Upper lobe of right lung (tissue), 1 donor: ENCODE measurements around the gene FAM120B. TPM values are rescaled to one million over a fixed set of nuclear protein-coding genes. Genes with fewer than 3 reads are reported as not detected.

Experiments
- ATAC-seq: fragments of 200-7000 bp; cut with Tn5 transposase; one replicate; pipeline ENCODE4 v1.9.1; 2020; ENCODE audit warnings: mild to moderate bottlenecking, moderate library complexity
- DNase-seq: peaks from one replicate; pipeline ENCODE4 v3.0.0-alpha.2; 2020
- H3K27ac ChIP-seq: fragments of 200-600 bp; one replicate; pipeline ENCODE4 v1.8.0; 2022
- H3K27me3 ChIP-seq: fragments of 200-600 bp; one replicate; pipeline ENCODE4 v1.8.0; 2022; ENCODE audit warnings: mild to moderate bottlenecking
- H3K36me3 ChIP-seq: fragments of 200-600 bp; one replicate; pipeline ENCODE4 v1.8.0; 2022
- H3K4me1 ChIP-seq: fragments of 200-600 bp; one replicate; pipeline ENCODE4 v1.8.0; 2022
- H3K4me3 ChIP-seq: fragments of 200-600 bp; one replicate; pipeline ENCODE4 v1.8.0; 2022; ENCODE audit warnings: mild to moderate bottlenecking
- H3K9me3 ChIP-seq: fragments of 200-600 bp; one replicate; pipeline ENCODE4 v1.8.0; 2022
- CTCF ChIP-seq: fragments of 200-600 bp; IDR thresholded peaks from one replicate; pipeline ENCODE4 v1.8.0; 2022; ENCODE audit warnings: antibody characterized with exemption
- intact Hi-C: fragments of 100-400 bp; cut with DNase I; formaldehyde crosslinking; loops from one replicate; pipeline ENCODE4 v1.11.0; 2022
- total RNA-seq: library from RNA; stranded (reverse); fragmentation: NEBNext Ultra II Directional; extraction: Animal tissue kit (Norgen Biotek cat#: 25700); gene quantifications from one replicate; pipeline ENCODE4 v1.2.1, GENCODE V29; 2021
- donor health status: DM: no; HTN: yes; CAD: no; lungs with severe emphysema.

Gene FAM120B
- total RNA-seq, 1 donor from 2014 or later, result 26.1 TPM

DNA sequence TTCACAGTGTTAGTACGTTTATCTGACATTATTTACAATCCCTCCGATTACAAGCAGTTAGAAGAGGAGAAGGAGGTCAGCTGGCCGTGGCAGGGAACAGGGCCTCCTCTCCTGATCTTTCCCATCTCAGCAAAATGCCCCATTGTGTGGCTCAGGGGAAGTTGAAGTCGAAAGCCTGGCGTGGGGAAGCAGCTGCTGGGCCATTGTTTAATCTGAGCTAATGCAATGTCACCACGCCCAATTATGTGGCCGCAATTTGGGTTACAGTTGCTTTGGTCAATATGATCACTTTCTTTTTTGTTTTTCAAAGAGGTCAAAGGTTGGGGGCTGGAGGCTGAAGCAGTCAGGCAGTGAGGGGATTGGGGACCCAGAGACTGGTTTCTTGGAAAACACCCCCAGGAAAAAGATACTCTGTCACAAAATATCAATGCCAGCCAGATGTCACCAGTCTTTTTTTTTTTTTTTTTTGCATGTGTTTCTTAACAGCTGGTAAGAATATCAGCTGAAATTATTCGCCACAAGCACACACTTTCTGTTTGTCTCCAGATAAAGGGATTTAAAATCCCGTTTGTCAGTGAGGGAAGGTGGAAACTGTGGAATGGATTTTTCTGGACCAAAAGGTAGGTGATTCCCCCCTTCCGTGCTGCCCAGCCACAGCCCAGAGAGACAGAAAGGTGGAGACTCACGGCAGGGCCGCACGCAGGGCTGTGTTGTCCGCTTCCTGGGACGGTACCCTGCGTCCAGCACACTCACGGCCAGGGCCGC is 40.3 kb upstream of the FAM120B start:
- intact Hi-C loops, result no loop called here
- no peaks in the 10 kb centered on the region for H3K36me3 ChIP-seq
- H3K9me3 ChIP-seq, result no peaks in the 10 kb centered on the region
- H3K4me3 ChIP-seq, result no peak overlapping the region
- ATAC-seq, result peak; percentile 70
- DNase-seq, result no peak
- peaks cover 6% of the 10 kb centered on the region for H3K27me3 ChIP-seq
- peak overlapping the region; percentile 31 for H3K27ac ChIP-seq
- TF ChIP-seq CTCF, result no peak
- peaks cover 13% of the 10 kb centered on the region for H3K4me1 ChIP-seq

DNA sequence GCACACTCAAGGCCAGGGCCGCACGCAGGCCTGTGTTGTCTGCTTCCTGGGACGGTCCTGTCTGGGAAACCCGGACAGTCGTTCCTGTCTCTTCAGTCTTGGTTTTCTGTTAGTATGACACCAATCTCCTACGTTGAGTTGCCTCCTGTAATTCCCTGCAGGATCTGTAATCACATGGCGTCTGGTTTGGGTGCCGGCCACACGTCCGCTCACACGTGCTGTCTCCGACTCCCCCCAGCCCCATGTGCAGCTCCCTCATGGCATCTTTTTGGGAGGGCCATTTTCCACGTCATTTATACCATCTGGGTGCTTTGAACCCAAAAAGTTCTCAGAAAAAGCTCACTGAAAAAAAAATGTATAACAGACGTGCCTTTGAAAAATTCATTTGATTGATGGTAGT is 38.9 kb upstream of the FAM120B start:
- Histone ChIP-seq H3K27ac (no peak overlapping the region), H3K9me3 (no peaks in the 10 kb centered on the region), H3K36me3 (no peaks in the 10 kb centered on the region), H3K4me3 (no peak overlapping the region), H3K4me1 (peaks cover 13% of the 10 kb centered on the region), H3K27me3 (peaks cover 2% of the 10 kb centered on the region)
- intact Hi-C loops, result no loop called here
- TF ChIP-seq CTCF, result no peak
- DNase-seq (no peak), ATAC-seq (no peak)

DNA sequence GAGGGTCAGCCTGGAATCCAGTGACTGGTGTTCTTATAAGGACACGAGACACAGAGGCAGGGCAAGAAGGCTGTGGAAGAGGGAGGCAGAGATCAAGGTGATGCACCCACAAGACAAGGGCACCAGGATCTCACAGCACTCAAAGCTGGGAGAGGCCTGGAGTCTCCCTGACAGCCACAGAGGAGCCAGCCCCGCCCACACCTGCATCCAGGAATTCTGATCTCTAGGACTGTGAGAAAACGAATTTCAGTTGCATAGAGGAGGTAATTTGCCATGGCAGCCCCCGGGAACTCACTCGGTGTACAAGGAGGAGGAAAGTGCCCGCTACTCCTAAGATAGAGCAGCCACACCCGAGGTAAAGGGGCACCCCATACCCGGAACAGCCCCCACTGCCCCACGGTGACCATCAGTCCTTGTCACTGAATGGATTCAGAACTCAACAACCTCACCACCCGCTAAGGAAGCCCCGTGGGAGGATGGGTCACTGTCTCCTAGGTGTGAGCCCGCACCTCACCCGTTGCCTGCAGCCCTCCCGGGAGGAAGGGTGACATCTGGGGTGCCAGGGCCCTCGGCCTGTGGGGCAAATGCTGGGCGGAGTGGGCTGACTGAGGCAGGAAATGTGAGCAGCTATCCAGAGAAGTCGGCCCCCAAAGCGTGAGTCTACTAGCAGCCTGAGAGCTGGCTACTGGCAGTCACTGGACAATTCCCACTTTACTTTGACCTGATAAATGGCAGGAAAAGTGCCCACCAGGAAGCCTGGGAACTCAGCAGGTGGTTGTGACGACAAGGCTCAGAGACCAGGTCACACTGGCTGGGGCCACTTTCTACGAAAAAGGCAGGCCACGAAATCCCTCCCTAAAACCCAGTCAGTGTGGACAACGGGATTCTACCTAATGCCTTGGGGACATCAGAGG is 38.1 kb upstream of the FAM120B start:
- Histone ChIP-seq H3K9me3 (no peaks in the 10 kb centered on the region), H3K36me3 (no peaks in the 10 kb centered on the region), H3K4me3 (no peak overlapping the region), H3K27me3 (no peaks in the 10 kb centered on the region), H3K27ac (no peak overlapping the region), H3K4me1 (peaks cover 13% of the 10 kb centered on the region)
- no peak for TF ChIP-seq CTCF
- no peak for ATAC-seq
- intact Hi-C loops, result no loop called here
- DNase-seq, result no peak

- peak; percentile 13 for ATAC-seq
- H3K27ac ChIP-seq, result no peak overlapping the region
- H3K4me1 ChIP-seq, result peaks cover 13% of the 10 kb centered on the region
- no peak for TF ChIP-seq CTCF
- intact Hi-C loops, result no loop called here
- no peak for DNase-seq
- no peak overlapping the region for H3K4me3 ChIP-seq
- no peaks in the 10 kb centered on the region for H3K27me3 ChIP-seq
- no peaks in the 10 kb centered on the region for H3K9me3 ChIP-seq
- H3K36me3 ChIP-seq, result no peaks in the 10 kb centered on the region
Observed at GRCh38 chr6:170269151-170269845, 37.3 kb upstream of the FAM120B start.

DNA sequence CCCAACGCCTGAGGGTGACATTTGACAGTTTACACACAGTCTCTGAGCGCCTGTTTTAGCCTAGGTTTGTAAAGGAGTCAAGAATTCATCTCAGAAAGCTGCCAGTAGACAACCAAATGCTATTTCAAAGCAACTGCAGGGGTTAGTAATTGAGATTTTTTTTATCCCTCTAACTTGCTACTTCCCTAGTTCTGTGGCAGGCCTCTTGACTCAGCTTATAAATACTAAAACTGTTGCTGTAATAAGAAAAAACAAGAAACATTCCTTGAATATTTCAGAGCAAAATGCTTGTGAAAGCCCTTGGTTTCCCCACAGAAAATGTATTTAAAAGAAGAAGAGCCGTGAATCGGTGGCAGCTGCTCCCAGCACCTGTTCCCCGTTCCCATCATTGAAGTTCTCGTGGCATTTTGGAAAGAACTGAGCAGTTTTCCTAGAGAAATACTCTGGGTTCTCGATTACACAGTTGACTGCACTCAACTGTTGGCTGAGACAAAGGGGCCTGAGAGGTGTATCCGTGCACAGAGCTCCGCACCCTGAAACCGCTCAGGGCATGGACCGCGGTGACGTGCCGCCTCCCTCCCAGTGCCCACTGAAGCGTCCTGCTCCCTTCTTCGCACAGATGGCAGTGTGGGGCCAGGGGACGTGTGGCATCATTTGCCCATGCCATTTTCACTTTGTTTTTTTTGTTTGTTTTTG is 36.6 kb upstream of the FAM120B start:
- no peak for TF ChIP-seq CTCF
- Histone ChIP-seq H3K9me3 (no peaks in the 10 kb centered on the region), H3K36me3 (no peaks in the 10 kb centered on the region), H3K27ac (no peak overlapping the region), H3K4me1 (peaks cover 13% of the 10 kb centered on the region), H3K27me3 (no peaks in the 10 kb centered on the region), H3K4me3 (no peak overlapping the region)
- intact Hi-C loops, result no loop called here
- ATAC-seq (no peak), DNase-seq (no peak)
